Thyroid gland (tissue), 4 donors: ENCODE data around the gene UNC13D. TPM values are rescaled to one million over a fixed set of nuclear protein-coding genes. Genes with fewer than 3 reads are reported as not detected.

ENCODE experiments used
- DNase-seq, 2 donors: peaks; one replicate each; pipeline ENCODE4 v3.0.0-alpha.2; 2019
- H3K27ac ChIP-seq, 3 donors: fragments of 200-600 bp; sonication (generic); 1 replicate in 2 of 3; 2 replicates in 1 of 3; pipeline ENCODE4 v1.5.1; 2016 to 2019; ENCODE audit warnings: mild to moderate bottlenecking in 1 of 3, moderate library complexity in 1 of 3
- H3K27me3 ChIP-seq: fragments of 200-600 bp; sonication (generic); one replicate; pipeline ENCODE4 v1.5.1; 2019
- H3K36me3 ChIP-seq, 2 donors: fragments of 200-600 bp; sonication (generic); one replicate each; pipeline ENCODE4 v1.5.1; 2016 to 2019
- H3K4me1 ChIP-seq, 2 donors: fragments of 200-600 bp; sonication (generic); one replicate each; pipeline ENCODE4 v1.5.1; 2017 to 2019
- H3K4me3 ChIP-seq, 3 donors: fragments of 200-600 bp; sonication (generic); replicated peaks in 1 of 3; 1 replicate in 2 of 3; 2 replicates in 1 of 3; pipeline ENCODE4 v1.5.1; 2016; ENCODE audit warnings: mild to moderate bottlenecking in 1 of 3
- H3K9me3 ChIP-seq: fragments of 200-600 bp; sonication (generic); one replicate; pipeline ENCODE4 v1.5.1; 2017
- CTCF ChIP-seq, 6 experiments: fragments of 200-600 bp in 3 of 6; fragments of 450-650 bp in 3 of 6; sonication (generic) in 3 of 6; IDR thresholded peaks; one replicate each; pipeline ENCODE4 v1.5.1; 2016 to 2019; ENCODE audit warnings: antibody characterized with exemption in 6 of 6, mild to moderate bottlenecking in 2 of 6, inconsistent platforms in 1 of 6, moderate library complexity in 1 of 6
- POLR2A ChIP-seq, 2 donors: fragments of 450-650 bp; IDR thresholded peaks; one replicate each; pipeline ENCODE4 v1.6.1; 2017; ENCODE audit warnings: antibody characterized with exemption in 2 of 2, mild to moderate bottlenecking in 2 of 2, moderate library complexity in 1 of 2
- WGBS, 2 donors: methylation state at CpG; one replicate each; pipeline ENCODE4 v1.1.5; 2017; 5-methylcytosine and 5-hydroxymethylcytosine counted together
- intact Hi-C: fragments of 100-400 bp; cut with DNase I; formaldehyde crosslinking; loops from one replicate; pipeline ENCODE4 v1.15.1; 2023
- total RNA-seq, 4 donors: library from RNA; depleted of rRNA; stranded (reverse); fragments of >200 nt; gene quantifications; one replicate each; pipeline ENCODE4 v1.2.3, GENCODE V29; 2016

The UNC13D gene
- total RNA-seq, 4 donors from 2014 or later: 4.0 to 8.1 (median 5.2) TPM

DNA sequence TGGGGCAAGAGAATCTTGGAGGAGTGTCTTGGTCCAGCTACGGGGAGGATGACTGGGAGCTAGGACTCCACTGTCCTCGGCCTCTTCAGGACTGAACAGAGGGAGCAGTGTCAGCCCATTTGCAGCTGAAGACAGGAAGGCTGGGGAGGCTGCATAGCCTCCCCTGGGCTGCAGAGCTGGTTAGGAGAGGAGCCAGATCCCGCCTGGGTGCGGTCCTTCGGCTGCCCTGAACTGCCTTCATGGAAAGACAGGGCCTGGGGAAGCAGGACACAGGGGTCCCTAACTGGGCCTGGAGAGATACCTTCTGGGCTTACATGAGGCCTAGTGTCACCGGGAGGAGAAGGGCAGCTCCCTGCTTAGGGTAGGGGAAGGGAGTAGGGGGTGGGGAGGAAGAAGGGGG, 26.6 kb downstream of the UNC13D start:
- H3K27ac ChIP-seq: no peak overlapping the region
- no peak for TF ChIP-seq POLR2A (IDR thresholded peaks at IDR 0.05)
- TF ChIP-seq CTCF (IDR thresholded peaks at IDR 0.05): no peak
- DNase-seq: no peak
- H3K4me3 ChIP-seq: no peak overlapping the region
- H3K27me3 ChIP-seq: no peaks in the 10 kb centered on the region
- H3K9me3 ChIP-seq: no peaks in the 10 kb centered on the region
- intact Hi-C loops: no loop called here
- H3K36me3 ChIP-seq: peaks cover 58% of the 10 kb centered on the region in 2 donors
- 86 to 89% methylated on average over 4 to 6 of the region's 6 CpGs for WGBS, 2 donors
- H3K4me1 ChIP-seq: peaks cover 4 to 5% of the 10 kb centered on the region in 2 donors

DNA sequence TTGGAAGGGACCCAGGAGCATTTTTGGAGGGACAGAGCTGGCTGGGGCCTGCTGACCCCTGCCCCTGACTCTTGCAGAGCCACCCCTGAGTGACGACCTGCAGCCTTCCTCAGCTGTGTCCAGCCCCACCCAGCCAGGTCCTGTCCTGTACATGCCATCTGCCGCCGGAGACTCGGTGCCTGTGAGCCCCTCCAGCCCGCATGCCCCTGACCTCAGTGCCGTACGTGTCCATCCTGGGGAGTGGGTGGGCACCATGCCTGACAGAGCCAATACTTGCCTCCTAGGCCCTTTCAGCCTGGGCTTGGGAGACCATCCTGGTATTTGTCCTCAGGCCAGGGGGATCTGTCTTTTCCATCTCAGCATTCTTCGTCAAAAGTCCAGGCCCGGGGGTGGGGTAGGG, 27.5 kb downstream of the UNC13D start:
- Histone ChIP-seq H3K4me3 (no peak overlapping the region), H3K27me3 (no peaks in the 10 kb centered on the region), H3K27ac (no peak overlapping the region), H3K9me3 (no peaks in the 10 kb centered on the region), H3K4me1 (no peaks in the 10 kb centered on the region), H3K36me3 (peaks cover 66% of the 10 kb centered on the region in 2 donors)
- no peak for DNase-seq
- TF ChIP-seq POLR2A (IDR thresholded peaks at IDR 0.05) (no peak), CTCF (IDR thresholded peaks at IDR 0.05) (no peak)
- WGBS, 2 donors: 90 to 100% methylated on average over 1 to 3 of the region's 9 CpGs
- intact Hi-C loops: no loop called here

GRCh38 chr17:75815399-75815798, 28.8 kb downstream of the UNC13D start:
- Histone ChIP-seq H3K4me1 (no peaks in the 10 kb centered on the region), H3K27ac (no peak overlapping the region), H3K4me3 (no peak overlapping the region), H3K27me3 (no peaks in the 10 kb centered on the region), H3K9me3 (no peaks in the 10 kb centered on the region), H3K36me3 (peaks cover 64 to 72% of the 10 kb centered on the region in 2 donors)
- DNase-seq: no peak
- TF ChIP-seq CTCF (IDR thresholded peaks at IDR 0.05) (no peak), POLR2A (IDR thresholded peaks at IDR 0.05) (no peak)
- intact Hi-C loops: no loop called here
- 96 to 98% methylated on average over 3 of the region's 3 CpGs for WGBS, 2 donors

DNA sequence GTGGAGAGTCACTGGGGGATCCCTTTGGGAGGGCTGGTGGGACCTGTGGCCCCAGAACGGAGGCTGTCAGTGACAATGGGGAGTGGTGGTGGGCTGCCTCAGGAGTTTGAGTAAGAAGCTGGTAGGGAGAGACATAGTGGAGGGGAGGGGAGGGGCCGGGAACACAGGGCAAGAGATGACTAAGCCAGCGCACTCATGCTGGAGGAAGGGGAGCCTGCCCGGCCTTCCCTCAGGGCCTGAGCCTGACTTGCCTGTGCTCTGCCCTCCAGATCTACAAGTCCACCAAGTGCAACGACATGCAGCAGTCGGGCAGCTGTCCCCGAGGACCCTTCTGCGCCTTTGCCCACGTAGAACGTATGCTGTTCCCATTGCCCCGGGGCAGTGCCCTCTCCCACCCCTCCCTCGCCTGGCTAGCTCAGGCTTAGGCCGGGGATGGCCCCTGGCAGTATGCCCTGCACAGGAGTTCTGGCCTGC, 29.3 kb downstream of the UNC13D start:
- Histone ChIP-seq H3K4me1 (peaks cover 0 to under 1% of the 10 kb centered on the region in 2 donors), H3K9me3 (no peaks in the 10 kb centered on the region), H3K27me3 (no peaks in the 10 kb centered on the region), H3K4me3 (no peak overlapping the region), H3K27ac (no peak overlapping the region), H3K36me3 (peaks cover 60 to 68% of the 10 kb centered on the region in 2 donors)
- intact Hi-C loops: no loop called here
- WGBS, 2 donors: 84 to 95% methylated on average over 12 of the region's 13 CpGs
- no peak for TF ChIP-seq POLR2A (IDR thresholded peaks at IDR 0.05)
- TF ChIP-seq CTCF (IDR thresholded peaks at IDR 0.05): no peak
- DNase-seq: no peak

DNA sequence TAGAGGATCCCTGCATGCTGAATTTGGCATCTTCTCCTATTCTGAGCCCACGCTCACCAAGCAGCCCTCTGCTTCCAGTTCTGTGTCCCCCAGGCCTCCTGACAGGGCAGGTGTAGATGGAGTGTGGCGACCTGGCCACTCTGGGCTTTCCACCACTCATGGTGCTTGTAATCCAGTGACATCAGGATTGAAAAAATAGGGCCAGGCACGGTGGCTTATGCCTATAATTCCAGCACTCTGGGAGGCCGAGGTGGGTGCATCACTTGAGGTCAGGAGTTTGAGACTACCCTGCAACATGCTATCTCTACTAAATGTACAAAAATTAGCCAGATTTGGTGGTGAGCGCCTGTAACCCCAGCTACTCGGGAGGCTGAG, 30.2 kb downstream of the UNC13D start:
- WGBS, 2 donors: 91 to 98% methylated on average over 6 of the region's 6 CpGs
- TF ChIP-seq CTCF (IDR thresholded peaks at IDR 0.05): no peak
- TF ChIP-seq POLR2A (IDR thresholded peaks at IDR 0.05): no peak
- no peak overlapping the region for H3K4me3 ChIP-seq
- H3K27me3 ChIP-seq: no peaks in the 10 kb centered on the region
- intact Hi-C loops: no loop called here
- peaks cover 0 to 8% of the 10 kb centered on the region in 2 donors for H3K4me1 ChIP-seq
- H3K9me3 ChIP-seq: no peaks in the 10 kb centered on the region
- DNase-seq: no peak
- peaks cover 51 to 58% of the 10 kb centered on the region in 2 donors for H3K36me3 ChIP-seq
- no peak overlapping the region for H3K27ac ChIP-seq
